GM19025 (cell line): ENCODE measurements around the gene KLF8.
"Not testable (repeated sequence)": the region's sequence is repeated elsewhere in the genome, so short reads cannot be mapped to it uniquely, and the experiment has no call there.

ENCODE experiments used
- ATAC-seq: cut with Tn5 transposase; IDR thresholded peaks from one replicate; pipeline ENCODE4 v1.9.1; 2021; ENCODE audit warnings: mild to moderate bottlenecking, low read depth, moderate library complexity; ENCODE audit not compliant: unreplicated experiment

KLF8 gene

DNA sequence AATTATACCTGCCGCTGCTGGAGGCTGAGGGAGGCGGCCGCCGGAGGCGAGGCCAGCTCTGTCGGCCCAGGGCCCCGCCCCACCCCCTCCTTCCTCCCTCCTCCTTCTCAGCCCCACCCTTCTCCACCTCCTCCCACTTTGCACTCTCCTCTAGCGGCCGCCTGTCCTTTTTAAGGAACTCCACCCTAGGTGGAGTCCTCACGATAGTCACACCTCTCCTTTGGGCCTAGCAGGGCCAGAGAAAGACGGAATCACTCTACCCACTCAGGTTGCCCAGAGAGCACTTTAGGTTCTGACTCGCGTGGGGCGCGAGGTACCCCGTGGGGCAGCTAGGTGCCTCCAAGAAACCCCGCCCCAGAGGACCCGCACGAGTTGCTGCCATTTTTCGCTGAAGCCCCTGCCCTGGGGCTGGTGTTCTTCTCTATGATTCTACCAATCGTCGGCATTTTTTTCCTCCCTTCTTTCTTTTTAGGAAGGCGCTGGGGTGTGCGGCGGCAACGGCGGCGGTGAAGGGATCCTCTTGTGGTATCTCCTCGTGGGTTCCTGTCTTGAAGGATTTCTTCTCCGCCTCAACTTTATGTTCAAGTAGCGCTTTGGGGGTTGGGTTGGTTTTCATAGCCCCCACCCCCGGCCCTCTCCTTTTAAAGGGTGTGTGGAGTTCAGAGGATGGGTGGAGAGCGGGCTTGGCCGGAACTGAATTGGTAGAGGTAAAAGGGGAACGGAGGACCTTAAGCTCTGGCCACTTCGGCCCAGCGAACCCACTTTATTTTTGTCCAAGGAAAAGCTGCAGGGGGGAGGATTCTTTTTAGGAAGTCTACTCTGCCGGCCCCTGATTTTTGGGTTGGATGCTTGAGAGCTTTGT, at the start of gene KLF8:
Gene KLF8 (plus strand): TSS at position 136 of the 862 bp plus-strand sequence. CDS start 979 bp downstream, outside the sequence.
- peak; percentile 71 for ATAC-seq

- ATAC-seq, result not testable (repeated sequence)
These were observed 25.2 kb upstream of the KLF8 start for GRCh38 chrX:56206945-56207344.

GRCh38 chrX:56211701-56212100, 20.5 kb upstream of the KLF8 start:
- no peak for ATAC-seq

- ATAC-seq, result no peak
These were observed 15.8 kb upstream of the KLF8 start for GRCh38 chrX:56216332-56216731.

- ATAC-seq, result no peak
These were observed 12.5 kb upstream of the KLF8 start for GRCh38 chrX:56219700-56220099.

DNA sequence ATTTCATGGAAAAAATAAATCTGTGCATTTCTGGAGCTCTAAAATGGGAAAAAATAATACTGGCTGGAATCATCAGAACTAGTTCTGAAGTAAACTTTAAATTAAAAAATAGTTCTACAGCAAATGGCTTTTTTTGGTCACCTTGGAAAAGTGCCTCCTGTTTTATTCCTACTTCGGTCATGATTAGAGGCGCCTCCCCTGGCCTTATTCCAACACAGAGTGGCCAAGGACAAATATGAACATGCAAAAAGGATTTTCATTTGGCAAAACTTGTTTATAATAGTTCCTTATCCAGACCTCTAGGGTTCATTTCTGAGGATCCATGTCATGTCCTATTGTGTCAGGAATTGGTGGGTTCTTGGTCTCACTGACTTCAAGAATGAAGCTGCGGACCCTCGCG, 11.1 kb upstream of the KLF8 start:
- ATAC-seq, result no peak

DNA sequence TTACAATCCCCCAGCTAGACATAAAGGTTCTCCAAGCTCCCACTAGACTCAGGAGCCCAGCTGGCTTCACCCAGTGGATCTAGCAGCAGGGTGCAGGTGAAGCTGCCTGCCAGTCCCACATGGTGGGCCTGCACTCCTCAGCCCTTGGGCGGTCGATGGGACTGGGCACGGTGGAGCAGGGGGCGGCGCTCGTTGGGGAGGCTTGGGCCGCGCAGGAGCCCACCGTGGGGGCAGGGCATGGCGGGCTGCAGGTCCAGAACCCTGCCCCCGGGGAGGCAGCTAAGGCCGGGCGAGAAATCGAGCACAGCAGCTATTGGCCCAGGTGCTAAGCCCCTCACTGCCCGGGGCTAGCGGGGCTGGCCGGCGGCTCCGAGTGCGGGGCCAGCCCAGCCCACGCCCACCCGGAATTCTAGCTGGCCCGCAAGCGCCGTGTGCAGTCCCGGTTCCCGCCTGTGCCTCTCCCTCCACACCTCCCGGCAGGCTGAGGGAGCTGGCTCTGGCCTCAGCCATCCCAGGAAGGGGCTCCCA, 9.6 kb upstream of the KLF8 start:
- ATAC-seq, result no peak

- no peak for ATAC-seq
These were observed 5.2 kb upstream of the KLF8 start for GRCh38 chrX:56226980-56227379.

DNA sequence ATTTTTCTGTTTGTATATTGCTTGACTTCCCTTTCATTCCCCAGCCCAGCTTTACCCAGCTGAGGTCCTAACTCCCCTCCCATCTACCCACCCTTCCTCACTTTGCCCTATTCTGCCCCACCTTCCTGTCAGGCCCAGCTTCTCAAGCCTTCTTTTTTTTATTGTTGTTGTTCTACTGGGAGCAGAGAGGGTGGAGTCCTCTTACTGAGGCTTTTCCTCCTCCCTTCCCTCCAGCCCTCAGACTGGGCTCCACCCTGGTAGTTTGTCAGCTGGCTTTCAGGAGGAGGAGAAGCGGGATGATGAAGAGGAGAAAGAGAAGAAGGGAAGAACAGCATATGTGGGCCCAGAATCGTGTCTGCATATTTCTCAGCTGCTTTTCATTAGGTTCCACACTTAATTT, 3.2 kb upstream of the KLF8 start:
- ATAC-seq, result no peak

DNA sequence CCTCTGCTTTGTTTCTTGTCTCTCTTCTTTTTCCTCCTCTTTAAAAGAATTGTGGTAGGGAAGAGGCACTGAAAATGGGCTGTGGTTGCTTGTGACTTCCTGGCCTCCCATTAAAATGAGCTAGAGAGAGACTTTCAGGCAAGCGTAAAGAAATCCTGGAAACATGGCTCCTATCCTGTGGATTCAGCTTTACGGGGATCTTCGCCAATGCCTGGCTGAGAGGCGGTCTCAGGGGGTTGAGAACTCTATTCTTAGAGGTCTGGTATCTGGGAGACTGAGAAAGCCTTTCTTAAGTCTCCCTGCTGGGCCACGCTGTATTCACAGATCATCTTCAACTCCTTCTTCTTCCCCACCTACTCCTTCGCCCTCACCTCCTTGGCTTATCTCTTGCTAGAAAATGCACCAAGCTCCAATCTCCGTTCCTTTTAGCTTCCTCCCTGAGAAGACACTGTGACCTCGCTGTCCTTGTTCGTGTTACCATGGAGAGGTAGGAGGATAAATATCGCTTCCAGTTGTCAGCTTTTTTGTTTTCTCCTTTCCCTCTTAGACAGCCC, 542 bp upstream of the KLF8 start:
- ATAC-seq, result no peak

DNA sequence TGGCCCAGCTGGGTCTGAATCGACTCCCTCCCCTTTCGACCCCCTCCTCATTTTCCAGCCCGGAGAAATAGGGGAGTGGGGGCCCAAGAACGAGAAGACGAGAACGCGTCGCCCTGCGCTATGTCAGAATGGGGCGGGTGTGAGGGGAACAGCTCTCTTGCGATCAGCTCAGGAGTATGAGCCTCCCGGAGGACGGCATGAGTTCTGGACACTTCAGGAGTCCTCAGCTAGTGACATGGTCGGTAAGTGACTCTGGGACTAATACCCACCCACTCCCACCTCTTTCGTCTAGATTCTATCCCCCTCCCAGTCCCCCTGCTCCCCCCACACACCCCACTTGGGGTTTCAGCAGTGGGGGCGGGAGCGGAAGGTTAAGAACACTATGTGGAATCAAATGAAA, 944 bp downstream of the KLF8 start:
- no peak for ATAC-seq

DNA sequence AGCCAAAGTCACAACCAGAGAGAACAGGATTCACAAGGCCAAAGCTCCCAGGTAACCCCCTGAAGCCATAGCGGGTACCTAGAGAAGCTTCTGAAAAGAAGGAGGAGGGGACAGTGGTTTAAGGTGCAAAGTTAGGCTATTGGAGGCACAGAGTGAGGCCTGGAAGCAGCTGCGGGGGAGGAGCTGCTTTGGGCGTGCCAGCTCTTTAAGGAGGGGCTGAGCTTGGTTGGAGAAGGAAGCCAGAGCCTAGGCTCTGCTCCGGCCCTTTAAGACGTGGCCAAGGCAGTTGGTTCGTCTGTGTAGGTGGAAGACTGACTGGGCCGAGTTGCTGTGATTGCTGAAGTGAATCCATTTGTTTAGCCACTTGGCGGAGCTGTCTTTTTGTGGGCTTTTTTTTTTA, 1.5 kb downstream of the KLF8 start:
- peak; percentile 69 for ATAC-seq

- ATAC-seq, result peak; percentile 70
These were observed 16.3 kb downstream of the KLF8 start for GRCh38 chrX:56248492-56248891.

DNA sequence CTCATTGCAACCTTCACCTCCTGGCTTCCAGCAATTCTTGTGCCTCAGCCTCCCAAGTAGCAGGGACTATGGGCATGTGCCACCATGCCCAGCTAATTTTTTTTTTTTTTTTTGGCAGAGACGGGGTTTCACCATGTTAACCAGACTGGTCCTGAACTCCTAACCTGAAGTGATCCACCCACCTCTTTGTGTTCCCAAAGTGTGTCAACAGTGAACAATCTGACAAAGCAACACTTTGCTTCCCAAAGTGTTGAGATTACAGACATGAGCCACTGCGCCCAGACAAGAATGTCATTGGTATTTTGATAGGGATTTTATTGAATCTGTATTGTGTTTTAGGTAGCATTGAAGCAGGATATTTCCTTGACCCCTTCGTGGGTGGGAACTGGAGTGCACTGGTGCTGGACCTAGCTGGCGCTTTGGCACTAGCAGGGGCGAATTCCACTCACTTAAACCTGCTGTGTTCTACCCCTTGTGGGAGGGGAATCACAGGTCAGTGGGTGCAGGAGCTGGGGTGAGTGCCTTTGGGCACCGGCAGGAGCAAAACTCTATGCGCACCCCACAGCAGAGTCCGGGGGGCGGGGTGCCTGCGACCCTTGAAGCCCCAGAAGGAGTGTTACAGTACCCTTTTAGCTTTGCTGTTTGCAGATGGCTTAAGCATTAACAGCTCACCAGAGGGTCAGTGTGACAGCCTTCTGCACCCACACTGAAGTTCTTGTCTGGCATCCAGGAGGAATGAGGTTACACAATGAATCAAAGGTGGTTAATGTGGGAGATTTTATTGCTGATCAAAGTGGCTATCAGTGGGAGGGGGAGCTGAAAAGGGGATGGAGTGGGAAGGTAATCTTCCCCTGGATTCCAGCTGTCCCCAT, 21.9 kb downstream of the KLF8 start:
- no peak for ATAC-seq

GRCh38 chrX:56268888-56269287, 36.7 kb downstream of the KLF8 start:
- ATAC-seq, result peak; percentile 48

- no peak for ATAC-seq
These were observed 46.5 kb downstream of the KLF8 start for GRCh38 chrX:56278692-56279091.

- no peak for ATAC-seq
These were observed 47.7 kb downstream of the KLF8 start for GRCh38 chrX:56279863-56280262.

DNA sequence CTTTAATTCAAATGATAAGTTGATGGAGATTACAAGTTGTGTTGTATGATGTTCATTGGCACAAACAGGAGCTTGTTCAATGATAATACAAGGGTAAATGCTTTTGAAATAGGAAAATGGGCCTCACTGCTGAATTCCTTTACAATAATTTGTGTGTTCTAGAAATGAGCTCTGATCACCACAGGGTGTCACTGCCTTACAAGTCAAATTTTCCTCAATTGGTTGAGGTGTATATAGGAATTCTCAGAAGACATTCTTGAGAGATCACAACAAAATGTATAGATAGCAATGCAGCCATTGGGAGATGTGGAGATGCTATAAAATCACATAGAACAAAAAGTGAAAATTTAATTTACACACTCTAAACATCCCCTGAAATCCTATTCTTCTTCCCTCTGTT, 49.6 kb downstream of the KLF8 start:
- ATAC-seq, result no peak

DNA sequence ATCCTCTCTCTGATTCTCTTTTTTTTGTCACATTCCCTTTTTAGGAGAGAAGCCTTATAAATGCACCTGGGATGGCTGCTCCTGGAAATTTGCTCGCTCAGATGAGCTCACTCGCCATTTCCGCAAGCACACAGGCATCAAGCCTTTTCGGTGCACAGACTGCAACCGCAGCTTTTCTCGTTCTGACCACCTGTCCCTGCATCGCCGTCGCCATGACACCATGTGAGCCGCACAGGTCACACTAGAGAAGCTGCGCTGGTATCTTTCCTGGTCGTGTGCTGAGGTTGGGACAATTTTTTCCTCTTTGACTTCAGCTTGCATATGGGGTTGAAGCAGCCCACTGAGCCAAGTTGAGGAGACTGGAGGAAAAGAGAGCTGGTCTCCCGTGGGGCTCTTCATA, 52.1 kb downstream of the KLF8 start:
- ATAC-seq, result no peak

GRCh38 chrX:56288608-56289007, 56.5 kb downstream of the KLF8 start:
- ATAC-seq, result no peak

GRCh38 chrX:56289449-56289848, 57.3 kb downstream of the KLF8 start:
- no peak for ATAC-seq
